GM21526 (cell line): ENCODE results near the gene DAZAP2.

Experiments
- ATAC-seq: cut with Tn5 transposase; IDR thresholded peaks from one replicate; pipeline ENCODE4 v1.9.1; 2021; ENCODE audit warnings: moderate library complexity; ENCODE audit not compliant: unreplicated experiment, low FRiP score

DAZAP2 gene, protein sequence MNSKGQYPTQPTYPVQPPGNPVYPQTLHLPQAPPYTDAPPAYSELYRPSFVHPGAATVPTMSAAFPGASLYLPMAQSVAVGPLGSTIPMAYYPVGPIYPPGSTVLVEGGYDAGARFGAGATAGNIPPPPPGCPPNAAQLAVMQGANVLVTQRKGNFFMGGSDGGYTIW

DNA sequence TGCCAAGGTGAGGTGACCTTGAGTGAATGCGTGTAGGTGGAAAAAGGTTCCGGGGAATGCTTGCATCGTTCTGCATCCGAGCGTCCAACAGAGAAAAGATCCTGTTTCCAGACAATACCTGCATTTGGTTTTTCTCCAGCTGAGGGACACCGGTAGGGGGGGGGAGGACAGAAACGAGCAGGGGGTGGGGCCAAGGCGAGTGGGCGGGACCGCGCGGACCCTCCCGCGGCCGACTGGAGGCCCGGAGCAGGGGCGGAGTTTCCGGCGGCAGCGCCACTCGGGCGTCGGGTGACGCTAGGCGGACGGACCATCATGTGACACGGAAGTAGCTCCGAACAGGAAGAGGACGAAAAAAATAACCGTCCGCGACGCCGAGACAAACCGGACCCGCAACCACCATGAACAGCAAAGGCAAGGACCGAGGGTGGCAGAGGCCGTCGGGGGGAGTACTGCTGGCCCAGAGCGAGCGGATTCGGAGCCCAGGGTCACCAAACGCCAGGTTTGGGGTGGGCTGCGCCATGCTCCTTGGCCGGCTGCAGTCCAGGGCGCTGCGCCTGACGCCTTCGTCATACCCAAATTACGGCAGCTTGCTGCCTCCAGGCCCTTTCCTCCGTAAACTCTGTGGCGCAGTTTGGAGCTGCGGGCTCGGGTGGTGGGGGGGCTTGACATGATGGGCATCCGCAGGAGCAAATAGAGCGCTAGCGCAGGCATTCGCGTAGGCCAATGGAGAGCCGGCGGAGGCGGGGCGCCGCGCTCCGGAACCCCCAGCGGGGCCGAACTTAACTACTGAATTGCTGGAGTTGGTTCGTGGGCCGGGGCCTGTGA, at the start of gene DAZAP2:
DAZAP2 (plus strand) TSS at position 317 of the 825 bp plus-strand sequence; CDS start at position 399, 82 bp downstream.
- ATAC-seq: peak; percentile 78

DNA sequence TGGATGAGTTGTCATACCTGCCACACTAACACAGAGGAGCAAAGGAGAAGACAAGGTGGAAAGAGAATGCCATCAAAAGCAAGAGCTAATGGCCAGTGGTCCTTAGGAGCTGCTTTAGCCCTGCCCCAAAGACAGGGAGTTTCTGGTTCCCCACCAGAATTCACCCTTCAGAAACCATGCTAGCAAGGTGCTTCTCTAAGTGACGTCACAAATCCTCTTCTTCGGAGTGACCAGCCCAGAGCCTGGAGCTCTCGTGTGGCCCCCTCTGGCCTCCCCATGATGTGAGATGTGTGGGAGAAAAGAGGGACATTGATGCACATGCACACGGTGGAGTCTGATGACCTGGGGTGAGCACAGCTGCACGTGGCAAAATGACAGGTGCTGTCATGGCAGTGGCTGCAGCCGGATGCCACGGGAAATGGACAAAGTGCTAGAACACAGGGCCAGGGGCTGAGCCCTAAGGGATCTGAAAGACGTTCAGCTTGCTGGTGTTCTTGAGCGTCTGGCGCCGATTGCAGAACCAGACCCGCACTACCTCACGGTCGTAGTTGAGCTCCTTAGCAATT, 48.8 kb upstream of the DAZAP2 start:
- no peak for ATAC-seq

DNA sequence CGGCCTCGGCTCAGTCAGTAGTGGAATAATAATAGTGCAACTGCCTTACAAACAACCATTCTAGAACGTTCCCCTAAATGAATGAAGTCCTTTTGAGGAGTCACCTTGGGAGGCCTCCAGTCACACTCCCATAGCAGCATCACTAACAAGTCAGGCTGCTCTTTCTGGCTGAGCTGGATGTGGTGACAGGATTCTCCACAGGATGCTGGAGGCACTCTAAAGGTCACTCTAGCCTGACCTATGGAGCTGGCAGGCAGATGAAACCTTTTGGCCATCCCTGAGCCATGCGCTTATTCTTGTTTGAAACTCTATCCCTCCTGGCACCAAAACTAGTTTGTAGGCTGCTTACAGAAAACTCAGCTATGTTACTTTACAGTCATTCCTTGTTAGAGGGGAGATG, 47.8 kb upstream of the DAZAP2 start:
- ATAC-seq: no peak

- no peak for ATAC-seq
These were observed 46.9 kb upstream of the DAZAP2 start for GRCh38 chr12:51191516-51192283.

DNA sequence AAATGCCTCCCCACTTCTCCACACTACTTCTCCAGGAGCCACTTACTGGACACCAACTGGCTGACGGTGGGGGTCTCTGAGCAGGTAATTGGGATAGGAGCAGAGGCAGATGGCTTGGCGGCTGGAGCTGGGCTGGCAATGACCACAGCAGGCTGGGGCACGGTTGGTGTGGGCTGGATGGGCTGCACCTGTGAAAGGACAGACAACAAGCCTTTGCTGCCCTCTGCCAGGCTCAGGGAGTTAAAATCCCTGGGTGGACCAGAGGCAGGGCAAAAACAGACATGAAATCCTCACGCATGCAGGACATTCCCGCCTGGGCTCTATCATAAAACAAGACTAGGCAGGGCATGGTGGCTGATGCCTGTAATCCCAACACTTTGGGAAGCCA, 46.3 kb upstream of the DAZAP2 start:
- ATAC-seq: no peak

DNA sequence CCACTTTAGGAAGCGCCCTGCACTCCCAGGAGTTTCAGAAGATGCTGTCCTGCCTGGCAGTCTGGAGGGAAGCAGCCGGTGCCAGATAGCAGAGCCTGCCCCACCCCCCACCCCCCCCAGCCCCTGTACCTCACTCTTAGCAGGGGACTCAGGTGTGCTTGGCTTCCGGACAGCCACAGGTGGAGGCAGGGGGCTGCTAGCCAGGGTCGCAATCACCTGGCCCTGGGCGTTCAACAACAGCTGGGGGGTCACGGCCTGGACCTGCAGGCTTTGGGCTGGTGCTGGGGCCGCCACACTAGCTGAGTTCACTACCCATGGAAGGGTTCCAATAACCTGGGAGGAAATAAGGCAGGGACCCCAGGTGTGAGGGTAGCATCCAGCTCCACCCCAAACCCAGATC, 42.8 kb upstream of the DAZAP2 start:
- no peak for ATAC-seq

- ATAC-seq: no peak
These were observed 42.1 kb upstream of the DAZAP2 start for GRCh38 chr12:51196547-51196946.

DNA sequence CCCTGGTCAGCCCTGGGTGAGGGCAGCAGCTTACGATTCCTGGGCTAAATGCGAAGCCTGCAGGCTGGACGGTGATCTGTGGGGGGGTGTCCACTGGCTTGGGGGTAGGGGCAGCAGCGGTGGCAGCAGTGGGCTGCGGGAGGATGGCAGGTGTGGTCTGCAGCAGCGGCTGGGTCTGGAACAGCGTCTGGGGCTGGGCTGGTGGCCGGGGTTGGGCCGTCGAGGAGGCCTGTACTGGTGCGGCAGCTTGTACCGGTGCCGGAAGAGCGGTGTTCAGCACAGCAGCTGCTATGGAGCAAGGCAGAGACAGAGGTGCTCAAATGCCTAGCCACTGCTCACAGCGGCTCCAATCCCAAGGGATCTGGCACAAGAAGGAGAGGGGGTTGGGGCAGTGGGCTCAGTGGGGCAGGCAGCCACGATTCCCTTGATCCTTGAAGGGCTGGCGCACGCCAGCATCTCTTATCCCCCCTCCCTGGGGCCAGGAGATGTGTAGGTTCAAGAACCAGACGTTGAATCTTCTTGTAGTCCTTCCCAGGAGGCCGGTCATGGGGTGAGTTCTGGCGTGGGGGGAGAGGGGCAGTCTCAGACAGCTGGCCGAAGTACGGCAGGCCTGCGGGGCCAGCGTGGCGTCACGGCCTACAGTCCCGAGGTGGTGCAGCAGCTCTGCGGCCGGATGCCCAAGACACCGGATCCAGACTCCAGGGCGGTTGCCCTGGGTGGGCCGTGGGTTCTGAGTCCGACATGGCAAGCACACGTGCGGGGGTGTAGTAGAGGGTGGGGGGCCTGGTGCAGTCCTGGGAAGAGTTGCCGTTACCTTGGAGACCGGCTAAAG, 40.7 kb upstream of the DAZAP2 start:
- no peak for ATAC-seq

- ATAC-seq: no peak
These were observed 39.9 kb upstream of the DAZAP2 start for GRCh38 chr12:51198568-51199365.

GRCh38 chr12:51199366-51199945, 39.2 kb upstream of the DAZAP2 start:
- no peak for ATAC-seq

GRCh38 chr12:51200156-51200555, 38.5 kb upstream of the DAZAP2 start:
- ATAC-seq: no peak

GRCh38 chr12:51200806-51201205, 37.8 kb upstream of the DAZAP2 start:
- no peak for ATAC-seq

DNA sequence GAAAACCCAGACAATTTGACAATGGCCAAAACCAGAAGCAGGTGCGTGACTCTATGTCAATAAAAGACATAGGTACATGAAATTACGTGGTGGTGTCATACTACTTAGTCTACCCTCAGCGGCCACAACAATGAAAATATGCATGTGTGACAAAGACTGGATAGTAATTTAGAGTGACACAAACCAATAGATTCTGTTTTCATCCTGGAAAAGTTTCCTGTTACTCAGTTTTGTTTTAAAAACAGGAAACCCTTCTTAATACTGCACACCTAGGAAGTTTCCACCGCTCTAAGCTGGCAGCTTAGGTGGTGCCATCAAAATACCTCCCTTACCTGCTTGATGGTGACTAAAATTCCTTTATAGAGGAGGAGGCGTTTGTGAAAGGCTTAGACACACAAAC, 35.9 kb upstream of the DAZAP2 start:
- no peak for ATAC-seq

DNA sequence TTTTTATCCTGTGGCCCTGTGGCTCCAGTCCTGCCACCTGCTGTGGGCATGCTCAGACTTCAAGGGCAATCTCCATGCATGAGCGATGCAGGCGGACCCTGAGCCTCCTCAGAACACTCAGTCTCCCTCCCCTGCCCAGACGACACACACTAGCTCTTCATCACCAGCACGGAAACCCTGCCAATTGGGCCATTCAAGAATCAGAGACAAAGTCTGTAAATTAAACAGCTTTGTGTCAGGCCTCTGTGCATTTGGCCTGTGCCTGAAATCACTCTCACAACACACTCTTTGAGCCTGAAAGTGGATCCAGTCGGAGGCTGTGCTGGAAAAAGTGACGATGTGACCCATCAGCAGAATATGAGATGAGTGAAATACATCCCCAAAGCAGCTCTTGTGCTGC, 33.3 kb upstream of the DAZAP2 start:
- ATAC-seq: no peak

DNA sequence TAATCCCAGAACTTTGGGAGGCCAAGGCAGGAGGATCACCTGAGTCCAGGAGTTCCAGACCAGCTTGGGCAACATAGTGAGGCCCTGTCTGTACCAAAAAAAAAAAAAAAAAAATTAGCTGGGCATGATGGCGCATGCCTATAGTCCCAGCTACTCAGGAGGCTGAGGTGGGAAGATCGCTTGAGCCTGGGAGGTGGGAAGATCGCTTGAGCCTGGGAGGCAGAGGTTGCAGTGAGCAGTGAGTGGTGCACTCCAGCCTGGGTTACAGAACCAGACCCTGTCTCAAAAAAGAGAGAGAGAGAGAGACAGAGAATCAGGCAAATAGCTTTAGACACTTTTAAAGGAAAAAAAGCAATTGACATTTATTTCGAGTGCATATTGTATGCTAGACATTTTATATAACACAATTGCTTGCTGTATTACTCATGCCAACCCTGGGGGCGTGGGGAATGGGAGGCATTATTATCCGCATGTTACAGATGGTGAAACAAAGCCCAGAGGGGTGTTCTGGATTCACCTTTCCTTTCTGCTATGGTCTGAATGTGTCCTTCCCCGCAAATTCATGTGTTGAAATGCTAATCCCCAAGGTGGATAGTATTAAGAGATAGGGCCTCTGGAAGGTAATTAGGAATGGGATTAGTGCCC, 30.5 kb upstream of the DAZAP2 start:
- ATAC-seq: no peak

DNA sequence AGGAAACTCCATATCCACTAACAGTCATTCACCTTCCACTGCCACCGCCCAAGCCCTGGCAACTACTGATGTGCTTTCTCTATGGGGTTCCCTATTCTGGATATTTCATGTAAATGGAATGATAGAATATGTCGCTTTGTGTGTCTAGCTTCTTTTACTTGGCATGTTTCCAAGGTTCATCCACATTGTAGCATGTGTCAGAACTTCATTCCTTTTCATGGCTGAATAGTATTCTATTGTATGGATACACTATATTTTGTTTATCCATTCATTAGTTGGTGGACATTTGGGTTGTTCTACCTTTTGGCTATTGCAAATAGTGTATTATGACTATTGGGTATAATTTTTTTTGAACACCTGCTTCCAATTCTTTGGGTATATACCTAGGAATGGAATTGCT, 29.4 kb upstream of the DAZAP2 start:
- ATAC-seq: no peak

DNA sequence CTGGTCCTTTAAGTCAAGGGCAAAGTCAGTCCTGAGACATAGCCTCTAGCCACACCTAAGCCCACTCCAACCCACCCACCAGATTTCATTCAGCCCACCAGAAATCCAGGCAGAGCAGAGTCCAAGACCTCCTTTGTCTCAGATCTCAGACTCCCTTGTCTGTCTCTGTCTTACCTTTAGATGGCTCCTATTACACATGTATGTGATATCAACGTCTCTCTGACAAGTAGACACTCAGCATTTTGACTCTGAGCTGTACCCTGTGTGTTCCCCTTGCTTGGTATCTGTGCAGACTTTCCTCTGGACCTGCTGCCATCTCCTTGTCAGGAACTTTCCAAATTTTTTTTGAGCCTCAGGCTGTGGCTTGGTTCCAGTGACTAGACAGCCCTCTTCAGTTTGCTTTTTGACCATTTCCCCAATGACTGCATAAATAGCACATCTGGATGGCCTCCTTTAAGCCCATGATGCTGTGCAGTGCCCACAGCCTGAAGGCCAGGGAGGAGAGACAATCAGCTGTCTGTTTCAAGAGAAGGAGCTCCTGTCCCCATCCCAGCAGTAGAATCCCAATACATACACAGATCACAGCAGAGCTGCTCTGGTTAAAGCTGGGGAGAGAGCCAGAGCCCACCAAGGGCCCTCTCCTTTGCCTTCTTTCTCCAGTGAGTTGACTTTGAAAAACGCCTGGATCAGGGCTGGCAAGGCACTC, 27.8 kb upstream of the DAZAP2 start:
- no peak for ATAC-seq

DNA sequence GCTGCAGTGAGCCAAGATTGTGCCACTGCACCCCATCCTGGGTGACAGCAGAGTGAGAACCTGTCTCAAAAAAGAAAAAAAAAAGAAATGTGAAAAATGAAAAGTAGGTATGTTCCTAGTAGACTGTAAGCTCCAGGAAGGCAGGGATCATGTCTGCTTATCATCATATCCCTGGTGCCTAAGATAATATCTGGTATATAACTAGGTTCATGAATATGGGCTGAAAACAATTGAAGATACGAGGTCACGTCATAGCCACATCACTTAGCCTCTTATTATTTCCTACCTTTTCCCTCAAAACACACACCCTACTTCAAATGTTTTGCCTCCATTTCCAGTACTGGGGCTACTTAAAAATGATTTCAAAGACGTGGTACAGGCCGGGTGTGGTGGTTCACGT, 23.7 kb upstream of the DAZAP2 start:
- no peak for ATAC-seq
